Measurements from ENCODE around the gene RNPC3.

DNA sequence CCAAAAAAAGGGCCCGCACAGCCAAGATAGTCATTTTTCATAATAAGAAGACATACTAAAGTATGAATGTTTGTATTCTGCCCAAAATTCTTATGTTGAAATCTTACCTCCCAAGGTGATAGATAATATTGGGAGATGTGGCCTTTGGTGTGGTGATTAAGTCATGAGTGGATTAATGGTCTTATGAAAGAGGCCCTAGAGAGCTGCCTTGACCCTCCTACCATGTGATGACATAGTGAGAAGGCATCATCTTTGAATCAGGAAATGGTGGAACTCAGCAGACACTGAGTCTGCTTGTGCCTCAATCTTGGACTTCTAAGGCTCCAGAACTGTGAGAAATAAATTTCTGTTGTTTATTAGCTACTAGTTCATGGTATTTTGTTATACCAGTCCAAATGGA is 11.8 kb upstream of the RNPC3 start:
- TF ChIP-seq, protein P1, sequence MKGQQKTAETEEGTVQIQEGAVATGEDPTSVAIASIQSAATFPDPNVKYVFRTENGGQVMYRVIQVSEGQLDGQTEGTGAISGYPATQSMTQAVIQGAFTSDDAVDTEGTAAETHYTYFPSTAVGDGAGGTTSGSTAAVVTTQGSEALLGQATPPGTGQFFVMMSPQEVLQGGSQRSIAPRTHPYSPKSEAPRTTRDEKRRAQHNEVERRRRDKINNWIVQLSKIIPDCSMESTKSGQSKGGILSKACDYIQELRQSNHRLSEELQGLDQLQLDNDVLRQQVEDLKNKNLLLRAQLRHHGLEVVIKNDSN (IDR thresholded peaks at IDR 0.05) = no peak
- TF ChIP-seq REST (IDR thresholded peaks at IDR 0.05; ENCODE audit: low read depth) = no peak
- TF ChIP-seq MAX (IDR thresholded peaks at IDR 0.05) = no peak
- no peak for TF ChIP-seq TAF1 (IDR thresholded peaks at IDR 0.05; ENCODE audit: low read depth)
- no peak for TF ChIP-seq CREB1 (IDR thresholded peaks at IDR 0.05; ENCODE audit: low read depth)
- TF ChIP-seq CEBPB (IDR thresholded peaks at IDR 0.05) = no peak
- TF ChIP-seq RAD21 (IDR thresholded peaks at IDR 0.05; ENCODE audit: low read depth) = no peak
- TF ChIP-seq EP300 (IDR thresholded peaks at IDR 0.05; ENCODE audit: borderline replicate concordance) = no peak
- TF ChIP-seq TEAD4 (IDR thresholded peaks at IDR 0.05) = no peak
- TF ChIP-seq ZBTB7A (IDR thresholded peaks at IDR 0.05; ENCODE audit: low read depth) = no peak
